HepG2 (cell line): Measurements from ENCODE around the gene MED13. TPM values are rescaled to one million over a fixed set of nuclear protein-coding genes. Genes with fewer than 3 reads are reported as not detected.

ENCODE experiments used
- ATAC-seq: fragments of 200-7000 bp; cut with Tn5 transposase; 3 replicates; pipeline ENCODE4 v1.9.1; 2020; ENCODE audit warnings: mild to moderate bottlenecking, moderate library complexity
- BruUV-seq: library from RNA; stranded (reverse); fragments of 400-500 nt; replicated peaks from 2 replicates; lab custom pipeline; 2021; lab: Mats Ljungman, UMichigan
- CTCF ChIA-PET: fragments of 300-600 bp; formaldehyde crosslinking; extraction: SDS; loops from one replicate; lab custom pipeline; 2021; ENCODE audit warnings: low total read pairs, inconsistent platforms, low intra/inter-chr PET ratio; lab: Yijun Ruan, JAX
- POLR2A ChIA-PET: fragments of 350-600 bp; sonication (Branson Sonifier 250); formaldehyde crosslinking; loops from one replicate; lab custom pipeline; 2020; ENCODE audit warnings: antibody characterized with exemption, inconsistent platforms; lab: Yijun Ruan, JAX
- DNase-seq: peaks from one replicate; pipeline ENCODE4 v3.0.0-alpha.2; 2015; ENCODE audit warnings: low spot score
- FAIRE-seq: peaks from 3 replicates; lab custom pipeline; 2011; peaks lifted over from hg19 to GRCh38; lab: Jason Lieb, UNC
- H2AFZ ChIP-seq: one replicate; pipeline ENCODE4 v1.6.1; 2011; ENCODE audit warnings: low read length, inconsistent platforms
- H3K27ac ChIP-seq: fragments of 300-600 bp; 3 replicates; pipeline ENCODE4 v1.8.0; 2011; ENCODE audit warnings: mixed run types, mild to moderate bottlenecking, mixed read lengths, low read length, inconsistent platforms; ENCODE audit not compliant: insufficient read depth; ENCODE audit errors: extremely low read length
- H3K27me3 ChIP-seq, 2 experiments: fragments of 200-600 bp in 1 of 2; 2 replicates in 1 of 2; 3 replicates in 1 of 2; pipeline versions ENCODE4 v1.6.0 to v1.8.0; 2011; ENCODE audit warnings: low read length in 2 of 2, mild to moderate bottlenecking in 2 of 2, moderate library complexity in 2 of 2, inconsistent platforms in 1 of 2; ENCODE audit not compliant: insufficient read depth in 2 of 2, control insufficient read depth in 1 of 2
- H3K36me3 ChIP-seq, 2 experiments: fragments of 200-600 bp in 1 of 2; replicated peaks in 1 of 2; 2 replicates in 1 of 2; 3 replicates in 1 of 2; pipeline versions ENCODE4 v1.5.1 to v1.8.0; 2011; ENCODE audit warnings: low read length in 2 of 2, inconsistent platforms in 1 of 2; ENCODE audit not compliant: insufficient read depth in 2 of 2, control insufficient read depth in 1 of 2
- H3K4me1 ChIP-seq: 2 replicates; pipeline ENCODE4 v1.5.1; 2012; ENCODE audit warnings: low read length, inconsistent platforms; ENCODE audit not compliant: insufficient read depth
- H3K4me2 ChIP-seq: 2 replicates; pipeline ENCODE4 v1.6.0; 2011; ENCODE audit warnings: low read depth, low read length, inconsistent platforms
- H3K4me3 ChIP-seq, 3 experiments: fragments of 200-600 bp in 1 of 3; sonication (generic), shearing (Covaris generic) in 1 of 3; replicated peaks in 1 of 3; 2 replicates each; pipeline ENCODE4 v1.5.1; 2011 to 2016; ENCODE audit warnings: low read length in 3 of 3, inconsistent platforms in 2 of 3, low read depth in 2 of 3, mild to moderate bottlenecking in 2 of 3, control low read depth in 1 of 3, mixed read lengths in 1 of 3; ENCODE audit not compliant: insufficient read depth in 1 of 3
- H3K79me2 ChIP-seq: one replicate; pipeline ENCODE4 v1.6.1; 2011; ENCODE audit warnings: low read length, inconsistent platforms; ENCODE audit not compliant: insufficient read depth
- H3K9ac ChIP-seq: 2 replicates; pipeline ENCODE4 v1.6.0; 2011; ENCODE audit warnings: mild to moderate bottlenecking, low read depth, low read length, inconsistent platforms; ENCODE audit not compliant: insufficient read depth
- H3K9me3 ChIP-seq: 2 replicates; pipeline ENCODE4 v1.5.1; 2012; ENCODE audit warnings: mild to moderate bottlenecking, low read length
- H4K20me1 ChIP-seq: 2 replicates; pipeline ENCODE4 v1.6.0; 2011; ENCODE audit warnings: inconsistent platforms, mild to moderate bottlenecking, low read length, moderate library complexity; ENCODE audit not compliant: insufficient read depth
- ARNTL ChIP-seq: sonication (generic); formaldehyde crosslinking; IDR thresholded peaks from 2 replicates; pipeline ENCODE4 v1.4.0; 2020; ENCODE audit warnings: mild to moderate bottlenecking, missing genetic modification reagents
- ATF7 ChIP-seq, 2 experiments: fragments of 450-650 bp in 1 of 2; sonication (generic) in 1 of 2; formaldehyde crosslinking in 1 of 2; IDR thresholded peaks; 2 replicates each; pipeline versions ENCODE4 v1.4.0 to v1.6.1; 2016 to 2020; ENCODE audit warnings: antibody characterized with exemption in 1 of 2, mild to moderate bottlenecking in 1 of 2, missing genetic modification reagents in 1 of 2
- CHCHD3 ChIP-seq: sonication (generic); formaldehyde crosslinking; IDR thresholded peaks from 2 replicates; pipeline ENCODE4 v1.8.0; 2022; ENCODE audit warnings: mild to moderate bottlenecking, missing genetic modification reagents, moderate library complexity
- CHD4 ChIP-seq: fragments of 200-600 bp; sonication (generic); IDR thresholded peaks from 2 replicates; pipeline ENCODE4 v1.7.0; 2017; ENCODE audit warnings: mild to moderate bottlenecking, low read length, borderline replicate concordance
- HES4 ChIP-seq: sonication (generic); formaldehyde crosslinking; IDR thresholded peaks from 2 replicates; pipeline ENCODE4 v1.9.0; 2021; ENCODE audit warnings: mild to moderate bottlenecking, missing genetic modification reagents, borderline replicate concordance
- HNRNPUL1 ChIP-seq: fragments of 200-400 bp; formaldehyde crosslinking; IDR thresholded peaks from 2 replicates; pipeline ENCODE4 v1.6.1; 2017; ENCODE audit warnings: low read depth, mild to moderate bottlenecking, low read length, moderate library complexity
- MED13 ChIP-seq: sonication (generic); formaldehyde crosslinking; IDR thresholded peaks from 2 replicates; pipeline ENCODE4 v1.5.0; 2020; ENCODE audit warnings: missing genetic modification reagents
- NFYC ChIP-seq: IDR thresholded peaks from 2 replicates; pipeline ENCODE4 v1.6.1; 2016; ENCODE audit warnings: missing genetic modification reagents, missing compliant biosample characterization
- TP53 ChIP-seq: sonication (generic); formaldehyde crosslinking; conservative IDR thresholded peaks from 2 replicates; pipeline ENCODE4 v1.4.0; 2020; ENCODE audit warnings: missing genetic modification reagents
- ZBTB21 ChIP-seq: sonication (generic); formaldehyde crosslinking; IDR thresholded peaks from 2 replicates; pipeline ENCODE4 v1.4.0; 2020; ENCODE audit warnings: missing genetic modification reagents
- ZNF143 ChIP-seq: sonication (generic); formaldehyde crosslinking; IDR thresholded peaks from 2 replicates; pipeline ENCODE4 v1.4.0; 2020; ENCODE audit warnings: missing genetic modification reagents
- ZNF790 ChIP-seq: sonication (generic); formaldehyde crosslinking; IDR thresholded peaks from 2 replicates; pipeline ENCODE4 v1.8.0; 2022; ENCODE audit warnings: missing genetic modification reagents, mild to moderate bottlenecking, borderline replicate concordance
- ZNF841 ChIP-seq: sonication (generic); formaldehyde crosslinking; IDR thresholded peaks from 2 replicates; pipeline ENCODE4 v1.8.1; 2023; ENCODE audit warnings: missing genetic modification reagents, borderline replicate concordance
- WGBS: methylation state at CpG from one replicate; pipeline ENCODE4 v1.1.6; 2017; ENCODE audit warnings: low lambda C conversion rate; 5-methylcytosine and 5-hydroxymethylcytosine counted together
- in situ Hi-C: cut with HindIII; loops from 2 replicates; pipeline ENCODE4 v1.10.0; 2017; ENCODE audit warnings: low pct_unique_long_range_greater_than_20kb; ENCODE audit not compliant: extremely low pct_ligation_motif_present
- intact Hi-C: fragments of 100-400 bp; cut with micrococcal nuclease; formaldehyde crosslinking; loops from one replicate; pipeline ENCODE4 v1.10.0; 2022; ENCODE audit not compliant: unreplicated experiment
- polyA plus RNA-seq, 8 experiments: library from polyadenylated mRNA; depleted of rRNA in 3 of 8; stranded (reverse) in 7 of 8; unstranded in 1 of 8; fragments of >200 nt; fragmentation: Illumina TruSeq in 4 of 8; extraction: Trizol in 4 of 8; gene quantifications; 2 replicates each; pipeline versions ENCODE4 v1.2.1 to v1.2.3, GENCODE V29; 2011 to 2016; ENCODE audit warnings: low read depth in 4 of 8, missing spikeins in 1 of 8, mixed read lengths in 1 of 8; ENCODE audit not compliant: insufficient read depth in 1 of 8
- total RNA-seq, 5 experiments: library from RNA; depleted of rRNA; stranded (reverse); fragments of >200 nt; fragmentation: Illumina TruSeq; extraction: Trizol; gene quantifications; 2 replicates each; pipeline ENCODE4 v1.2.3, GENCODE V29; 2016; ENCODE audit warnings: low read depth in 1 of 5
- TF ChIP-seq, protein P1 (sequence below), 2 experiments: fragments of 450-650 bp in 1 of 2; sonication (generic) in 1 of 2; formaldehyde crosslinking; IDR thresholded peaks; 2 replicates each; pipeline versions ENCODE4 v1.5.0 to v1.8.0; 2020 to 2022; ENCODE audit warnings: mild to moderate bottlenecking in 1 of 2, missing genetic modification reagents in 1 of 2
- TF ChIP-seq, protein P2 (sequence below): sonication (generic); formaldehyde crosslinking; IDR thresholded peaks from 2 replicates; pipeline ENCODE4 v1.8.1; 2023; ENCODE audit warnings: missing genetic modification reagents, inconsistent platforms, borderline replicate concordance
- TF ChIP-seq, protein P3 (sequence below): sonication (generic); formaldehyde crosslinking; IDR thresholded peaks from 2 replicates; pipeline ENCODE4 v1.4.0; 2020; ENCODE audit warnings: mild to moderate bottlenecking, missing genetic modification reagents

MED13 gene
- total and polyA plus RNA-seq, 2 of the 13 experiments (the other 11 are each of a cell fraction or from before 2014, with no cell fraction given) = 27.4 to 69.1 TPM

DNA sequence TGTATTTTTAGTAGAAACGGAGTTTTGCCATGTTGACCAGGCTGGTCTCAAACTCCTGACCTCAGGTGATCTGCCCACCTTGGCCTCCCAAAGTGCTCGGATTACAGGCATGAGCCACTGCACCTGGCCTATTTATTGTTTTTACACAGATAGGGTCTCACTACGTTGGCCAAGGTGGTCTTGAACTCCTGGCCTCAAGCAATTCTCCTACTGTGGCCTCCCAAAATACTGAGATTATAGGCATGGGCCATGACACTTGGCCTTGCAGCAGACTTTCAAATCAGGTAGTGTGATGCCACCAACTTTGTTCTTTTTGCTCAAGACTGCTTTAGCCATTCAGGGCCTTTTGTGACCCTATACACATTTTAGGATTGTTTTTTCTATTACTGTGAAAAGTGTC lies 75.6 kb downstream of the MED13 start:
- H3K9me3 ChIP-seq = no peaks in the 10 kb centered on the region
- intact Hi-C loops (no loop called here), in situ Hi-C loops (no loop called here)
- DNase-seq (no peak), ATAC-seq (no peak), FAIRE-seq (no peak)
- H4K20me1 ChIP-seq = no peaks in the 10 kb centered on the region
- peaks cover 15 to 57% of the 10 kb centered on the region in 2 experiments for H3K36me3 ChIP-seq
- H3K4me1 ChIP-seq = no peaks in the 10 kb centered on the region
- no peak overlapping the region for H3K4me3 ChIP-seq
- no peak overlapping the region for H3K27ac ChIP-seq
- H3K9ac ChIP-seq = no peak overlapping the region
- no peak overlapping the region for H3K4me2 ChIP-seq
- POLR2A ChIA-PET = no interaction called here
- H3K79me2 ChIP-seq = no peaks in the 10 kb centered on the region
- 96% methylated on average over 3 of the region's 3 CpGs for WGBS
- no TSS peak for BruUV-seq
- CTCF ChIA-PET = no interaction called here
- no peaks in the 10 kb centered on the region for H3K27me3 ChIP-seq
- no peak overlapping the region for H2AFZ ChIP-seq
- no peak for TF ChIP-seq ATF7 (IDR thresholded peaks at IDR 0.05)
- TF ChIP-seq ATF7 (CRISPR knock-in tag; IDR thresholded peaks at IDR 0.05) = no peak
- TF ChIP-seq ZNF790 = no peak
- TF ChIP-seq MED13 (CRISPR knock-in tag) = no peak
- no peak for TF ChIP-seq NFYC
- TF ChIP-seq, protein P1, sequence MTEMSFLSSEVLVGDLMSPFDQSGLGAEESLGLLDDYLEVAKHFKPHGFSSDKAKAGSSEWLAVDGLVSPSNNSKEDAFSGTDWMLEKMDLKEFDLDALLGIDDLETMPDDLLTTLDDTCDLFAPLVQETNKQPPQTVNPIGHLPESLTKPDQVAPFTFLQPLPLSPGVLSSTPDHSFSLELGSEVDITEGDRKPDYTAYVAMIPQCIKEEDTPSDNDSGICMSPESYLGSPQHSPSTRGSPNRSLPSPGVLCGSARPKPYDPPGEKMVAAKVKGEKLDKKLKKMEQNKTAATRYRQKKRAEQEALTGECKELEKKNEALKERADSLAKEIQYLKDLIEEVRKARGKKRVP (CRISPR knock-in tag; IDR thresholded peaks at IDR 0.05) = no peak
- TF ChIP-seq ARNTL = no peak
- TF ChIP-seq CHD4 = no peak
- no peak for TF ChIP-seq ZNF143 (CRISPR knock-in tag)
- no peak for TF ChIP-seq ZBTB21
- TF ChIP-seq CHCHD3 (CRISPR knock-in tag) = no peak
- TF ChIP-seq HES4 = no peak
- TF ChIP-seq HNRNPUL1 = no peak
- no peak for TF ChIP-seq TP53 (CRISPR knock-in tag)
- no peak for TF ChIP-seq ZNF841 (CRISPR knock-in tag)
- TF ChIP-seq, protein P2, sequence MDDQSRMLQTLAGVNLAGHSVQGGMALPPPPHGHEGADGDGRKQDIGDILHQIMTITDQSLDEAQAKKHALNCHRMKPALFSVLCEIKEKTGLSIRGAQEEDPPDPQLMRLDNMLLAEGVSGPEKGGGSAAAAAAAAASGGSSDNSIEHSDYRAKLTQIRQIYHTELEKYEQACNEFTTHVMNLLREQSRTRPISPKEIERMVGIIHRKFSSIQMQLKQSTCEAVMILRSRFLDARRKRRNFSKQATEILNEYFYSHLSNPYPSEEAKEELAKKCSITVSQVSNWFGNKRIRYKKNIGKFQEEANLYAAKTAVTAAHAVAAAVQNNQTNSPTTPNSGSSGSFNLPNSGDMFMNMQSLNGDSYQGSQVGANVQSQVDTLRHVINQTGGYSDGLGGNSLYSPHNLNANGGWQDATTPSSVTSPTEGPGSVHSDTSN (CRISPR knock-in tag) = no peak
- TF ChIP-seq, protein P3, sequence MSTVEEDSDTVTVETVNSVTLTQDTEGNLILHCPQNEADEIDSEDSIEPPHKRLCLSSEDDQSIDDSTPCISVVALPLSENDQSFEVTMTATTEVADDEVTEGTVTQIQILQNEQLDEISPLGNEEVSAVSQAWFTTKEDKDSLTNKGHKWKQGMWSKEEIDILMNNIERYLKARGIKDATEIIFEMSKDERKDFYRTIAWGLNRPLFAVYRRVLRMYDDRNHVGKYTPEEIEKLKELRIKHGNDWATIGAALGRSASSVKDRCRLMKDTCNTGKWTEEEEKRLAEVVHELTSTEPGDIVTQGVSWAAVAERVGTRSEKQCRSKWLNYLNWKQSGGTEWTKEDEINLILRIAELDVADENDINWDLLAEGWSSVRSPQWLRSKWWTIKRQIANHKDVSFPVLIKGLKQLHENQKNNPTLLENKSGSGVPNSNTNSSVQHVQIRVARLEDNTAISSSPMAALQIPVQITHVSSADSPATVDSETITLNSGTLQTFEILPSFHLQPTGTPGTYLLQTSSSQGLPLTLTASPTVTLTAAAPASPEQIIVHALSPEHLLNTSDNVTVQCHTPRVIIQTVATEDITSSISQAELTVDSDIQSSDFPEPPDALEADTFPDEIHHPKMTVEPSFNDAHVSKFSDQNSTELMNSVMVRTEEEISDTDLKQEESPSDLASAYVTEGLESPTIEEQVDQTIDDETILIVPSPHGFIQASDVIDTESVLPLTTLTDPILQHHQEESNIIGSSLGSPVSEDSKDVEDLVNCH (CRISPR knock-in tag) = no peak
